Activated CD8-positive, alpha-beta memory T cell treated with anti-CD3 and anti-CD28 coated beads for 36 hours (primary cell): ENCODE data around the gene TAF11L11. TPM values are rescaled to one million over a fixed set of nuclear protein-coding genes. Genes with fewer than 3 reads are reported as not detected.
"Not testable (repeated sequence)": the region's sequence is repeated elsewhere in the genome, so short reads cannot be mapped to it uniquely, and the experiment has no call there.

ENCODE experiments used
- CTCF ChIA-PET: fragments of 350-600 bp; sonication (Branson Sonifier 250); formaldehyde crosslinking; loops from one replicate; lab custom pipeline; 2021; ENCODE audit warnings: antibody characterized with exemption; lab: Charles Lee
- POLR2A ChIA-PET: fragments of 350-600 bp; sonication (Branson Sonifier 250); formaldehyde crosslinking; loops from one replicate; lab custom pipeline; 2021; ENCODE audit warnings: antibody characterized with exemption; lab: Charles Lee
- total RNA-seq, 2 experiments: library from RNA; stranded (reverse); gene quantifications; one replicate each; pipeline ENCODE4 v1.2.3, GENCODE V29; 2021

The TAF11L11 gene
- not detected for total RNA-seq

DNA sequence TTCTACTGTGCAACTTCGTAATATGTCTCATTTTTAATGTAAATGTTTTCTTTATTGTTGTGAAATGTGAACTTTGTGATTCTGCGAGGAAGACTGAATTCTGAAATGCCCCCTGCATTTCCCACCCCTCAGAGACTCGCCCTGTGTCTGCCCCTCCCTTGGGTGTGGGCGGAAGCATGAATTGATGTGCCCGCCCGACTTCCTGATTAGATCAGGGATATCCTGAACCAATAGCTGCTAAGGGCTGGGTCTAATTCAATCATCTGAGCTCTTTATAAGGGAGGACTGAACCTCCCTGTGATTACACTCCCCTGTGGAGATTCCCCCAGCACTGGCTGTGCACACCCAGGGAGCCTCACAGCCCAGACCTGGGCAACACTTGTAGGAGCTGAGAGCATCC lies at the start of gene TAF11L11:
Gene TAF11L11, plus strand, starts transcription at position 304 of the 400 bp plus-strand sequence.
- CTCF ChIA-PET, POLR2A ChIA-PET: not testable (repeated sequence)

DNA sequence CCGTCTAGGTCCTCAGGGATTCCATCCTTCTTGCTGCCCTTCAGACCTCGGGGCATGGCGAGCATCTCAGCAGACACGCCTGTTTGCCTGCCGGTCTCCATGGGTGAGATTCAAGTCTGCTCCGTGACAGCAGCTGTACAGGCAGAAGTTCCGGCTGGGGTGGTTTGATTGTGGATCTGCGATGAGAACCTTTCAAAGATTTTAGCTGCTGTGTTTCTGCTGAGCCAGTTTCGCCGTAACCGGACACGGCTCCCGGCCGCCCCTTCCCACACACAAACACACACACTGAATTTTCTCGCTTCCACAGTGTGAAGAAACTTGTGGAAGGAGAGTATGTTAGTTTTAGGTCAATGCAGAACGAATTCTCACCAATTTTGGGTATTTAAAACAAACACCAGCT lies 18.3 kb upstream of the TAF11L11 start, which contains the start of gene TAF11L7:
Gene TAF11L7, minus strand, starts transcription at position 101 of the 400 bp plus-strand sequence.
- POLR2A ChIA-PET, CTCF ChIA-PET: not testable (repeated sequence)

DNA sequence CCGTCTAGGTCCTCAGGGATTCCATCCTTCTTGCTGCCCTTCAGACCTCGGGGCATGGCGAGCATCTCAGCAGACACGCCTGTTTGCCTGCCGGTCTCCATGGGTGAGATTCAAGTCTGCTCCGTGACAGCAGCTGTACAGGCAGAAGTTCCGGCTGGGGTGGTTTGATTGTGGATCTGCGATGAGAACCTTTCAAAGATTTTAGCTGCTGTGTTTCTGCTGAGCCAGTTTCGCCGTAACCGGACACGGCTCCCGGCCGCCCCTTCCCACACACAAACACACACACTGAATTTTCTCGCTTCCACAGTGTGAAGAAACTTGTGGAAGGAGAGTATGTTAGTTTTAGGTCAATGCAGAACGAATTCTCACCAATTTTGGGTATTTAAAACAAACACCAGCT lies 13.1 kb upstream of the TAF11L11 start, which contains the start of gene TAF11L8:
Gene TAF11L8, minus strand, starts transcription at position 101 of the 400 bp plus-strand sequence.
- CTCF ChIA-PET, POLR2A ChIA-PET: not testable (repeated sequence)

DNA sequence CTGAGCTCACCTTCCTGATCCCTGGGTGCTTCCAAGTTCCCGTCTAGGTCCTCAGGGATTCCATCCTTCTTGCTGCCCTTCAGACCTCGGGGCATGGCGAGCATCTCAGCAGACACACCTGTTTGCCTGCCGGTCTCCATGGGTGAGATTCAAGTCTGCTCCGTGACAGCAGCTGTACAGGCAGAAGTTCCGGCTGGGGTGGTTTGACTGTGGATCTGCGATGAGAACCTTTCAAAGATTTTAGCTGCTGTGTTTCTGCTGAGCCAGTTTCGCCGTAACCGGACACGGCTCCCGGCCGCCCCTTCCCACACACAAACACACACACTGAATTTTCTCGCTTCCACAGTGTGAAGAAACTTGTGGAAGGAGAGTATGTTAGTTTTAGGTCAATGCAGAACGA lies 9.7 kb upstream of the TAF11L11 start, which contains the start of gene TAF11L9:
Gene TAF11L9, minus strand, starts transcription at position 140 of the 400 bp plus-strand sequence.
- POLR2A ChIA-PET, CTCF ChIA-PET: not testable (repeated sequence)

DNA sequence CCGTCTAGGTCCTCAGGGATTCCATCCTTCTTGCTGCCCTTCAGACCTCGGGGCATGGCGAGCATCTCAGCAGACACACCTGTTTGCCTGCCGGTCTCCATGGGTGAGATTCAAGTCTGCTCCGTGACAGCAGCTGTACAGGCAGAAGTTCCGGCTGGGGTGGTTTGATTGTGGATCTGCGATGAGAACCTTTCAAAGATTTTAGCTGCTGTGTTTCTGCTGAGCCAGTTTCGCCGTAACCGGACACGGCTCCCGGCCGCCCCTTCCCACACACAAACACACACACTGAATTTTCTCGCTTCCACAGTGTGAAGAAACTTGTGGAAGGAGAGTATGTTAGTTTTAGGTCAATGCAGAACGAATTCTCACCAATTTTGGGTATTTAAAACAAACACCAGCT lies 6.3 kb upstream of the TAF11L11 start, which contains the start of gene TAF11L10:
Gene TAF11L10, minus strand, starts transcription at position 101 of the 400 bp plus-strand sequence.
- POLR2A ChIA-PET, CTCF ChIA-PET: not testable (repeated sequence)

DNA sequence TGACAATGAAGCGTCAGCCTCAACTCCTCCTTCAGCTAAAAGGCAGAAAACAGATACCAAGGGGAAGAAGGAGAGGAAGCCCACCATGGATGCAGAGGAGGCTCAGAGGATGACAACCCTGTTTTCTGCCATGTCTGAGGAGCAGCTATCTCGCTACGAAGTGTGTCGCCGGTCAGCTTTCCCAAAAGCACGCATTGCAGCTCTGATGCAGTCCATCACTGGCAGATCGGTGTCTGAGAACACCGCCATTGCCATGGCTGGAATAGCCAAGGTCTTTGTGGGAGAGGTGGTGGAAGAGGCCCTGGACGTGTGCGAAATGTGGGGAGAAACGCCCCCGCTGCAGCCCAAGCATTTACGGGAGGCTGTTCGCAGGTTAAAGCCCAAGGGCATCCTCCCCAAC lies 968 bp downstream of the TAF11L11 start:
- POLR2A ChIA-PET: no interaction called here
- CTCF ChIA-PET: no interaction called here

DNA sequence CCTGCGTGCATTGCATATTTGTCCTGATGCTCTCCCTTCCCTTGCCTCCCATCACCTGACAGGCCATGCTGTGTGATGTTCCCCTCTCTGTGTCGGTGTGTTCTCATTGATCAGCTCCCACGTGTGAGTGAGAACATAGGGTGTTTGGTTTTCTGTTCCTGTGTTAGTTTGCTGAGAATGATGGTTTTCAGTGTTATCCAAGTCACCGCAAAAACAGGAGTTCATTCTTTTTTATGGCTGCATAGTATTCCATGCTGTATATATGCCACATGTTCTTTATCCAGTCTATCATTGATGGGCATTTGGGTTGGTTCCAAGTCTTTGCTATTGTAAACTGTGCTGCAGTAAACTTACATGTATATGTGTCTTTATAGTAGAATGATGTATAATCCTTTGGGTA lies 3.5 kb downstream of the TAF11L11 start:
- CTCF ChIA-PET, POLR2A ChIA-PET: not testable (repeated sequence)

DNA sequence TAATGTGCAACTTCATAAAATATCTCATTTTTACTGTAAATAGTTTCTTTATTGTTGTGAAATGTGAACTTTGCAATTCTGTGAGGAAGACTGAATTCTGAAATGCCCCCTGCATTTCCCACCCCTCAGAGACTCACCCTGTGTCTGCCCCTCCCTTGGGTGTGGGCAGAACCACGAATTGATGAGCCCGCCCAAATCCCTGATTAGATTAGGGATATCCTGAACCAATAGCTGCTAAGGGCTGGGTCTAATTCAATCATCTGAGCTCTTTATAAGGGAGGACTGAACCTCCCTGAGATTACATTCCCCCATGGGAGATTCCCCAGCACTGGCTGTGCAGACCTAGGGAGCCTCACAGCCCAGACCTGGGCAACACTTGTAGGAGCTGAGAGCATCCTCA lies 6.1 kb downstream of the TAF11L11 start, which contains the start of gene TAF11L12:
Gene TAF11L12, plus strand, starts transcription at position 301 of the 400 bp plus-strand sequence.
- POLR2A ChIA-PET, CTCF ChIA-PET: not testable (repeated sequence)

DNA sequence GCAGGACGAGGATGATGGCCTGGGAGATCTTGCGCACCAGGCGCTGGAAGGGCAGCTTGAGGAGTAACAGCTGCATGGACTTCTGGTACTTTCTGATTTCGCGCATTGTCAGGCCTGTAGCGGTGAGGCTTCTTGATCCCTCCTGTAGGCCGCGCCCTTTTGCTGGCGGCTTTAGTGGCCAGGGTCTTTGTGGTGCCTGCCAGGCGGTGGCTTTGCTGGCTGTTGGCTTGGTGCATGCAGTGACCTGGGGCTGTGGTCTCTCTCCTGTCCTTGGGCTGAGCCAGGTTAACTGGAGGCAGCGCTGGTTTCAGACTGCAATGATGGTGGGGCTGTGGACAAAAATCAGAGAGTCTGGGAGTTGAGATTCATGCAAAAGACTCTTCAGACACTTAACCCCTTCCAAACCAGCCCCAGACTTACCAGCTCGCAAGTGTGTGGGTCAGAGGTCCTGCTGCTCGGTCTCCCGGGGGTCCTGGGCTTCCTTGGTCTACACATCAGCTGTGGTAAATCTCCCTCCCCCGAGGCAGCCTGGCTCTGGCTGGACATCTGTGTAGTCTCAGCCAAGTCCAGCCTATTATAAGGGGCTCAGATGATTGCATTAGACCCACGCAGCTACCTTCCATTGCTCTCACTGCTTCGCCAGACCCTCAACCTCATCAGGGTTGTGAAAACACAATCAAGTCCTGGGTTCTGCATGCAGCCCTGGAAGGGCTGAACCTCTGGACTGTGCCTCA lies 11.1 kb downstream of the TAF11L11 start:
- CTCF ChIA-PET: no interaction called here

DNA sequence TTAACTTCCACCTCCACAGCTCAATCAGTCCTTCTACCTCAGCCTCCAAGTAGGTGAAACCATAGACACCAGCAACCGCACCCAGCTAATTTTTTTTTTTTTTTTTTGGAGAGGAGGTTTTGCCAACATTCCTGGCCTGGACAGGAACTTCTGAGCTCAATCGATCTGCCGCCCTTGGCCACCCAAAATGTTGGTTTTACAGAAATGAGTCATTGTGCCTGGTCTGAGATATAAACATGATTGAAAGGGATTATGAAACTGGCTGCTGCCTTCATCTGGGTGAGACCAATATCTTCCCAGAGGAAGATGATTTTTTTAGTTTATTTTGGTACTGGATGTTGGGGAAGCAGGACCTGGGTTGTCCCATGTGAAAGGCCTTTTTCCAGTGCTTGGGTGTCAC lies 15.4 kb downstream of the TAF11L11 start:
- ChIA-PET CTCF (no interaction called here), POLR2A (no interaction called here)

More for the DNA sequence above, 11.1 kb downstream of the TAF11L11 start:
- POLR2A ChIA-PET: no interaction called here

DNA sequence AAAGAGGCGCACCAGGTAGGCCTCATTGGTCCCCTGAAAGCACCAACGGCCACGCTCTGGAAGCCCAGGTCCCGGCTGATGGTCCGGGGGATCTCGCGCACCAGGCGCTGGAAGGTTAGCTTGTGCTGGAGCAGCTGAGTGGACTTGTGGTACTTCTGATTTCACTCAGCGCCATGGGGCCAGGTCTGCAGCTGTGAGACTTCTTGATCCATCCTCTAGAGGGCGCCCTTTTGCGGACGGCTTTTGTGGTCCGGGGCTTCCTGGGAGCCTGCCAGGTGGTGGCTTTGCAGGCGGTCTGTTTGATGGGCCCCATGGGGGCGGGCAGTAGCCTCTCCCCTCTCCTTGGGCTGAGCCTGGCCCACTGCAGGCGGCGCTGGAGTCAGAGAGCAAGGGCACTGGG lies 16.6 kb downstream of the TAF11L11 start:
- ChIA-PET POLR2A (no interaction called here), CTCF (no interaction called here)

DNA sequence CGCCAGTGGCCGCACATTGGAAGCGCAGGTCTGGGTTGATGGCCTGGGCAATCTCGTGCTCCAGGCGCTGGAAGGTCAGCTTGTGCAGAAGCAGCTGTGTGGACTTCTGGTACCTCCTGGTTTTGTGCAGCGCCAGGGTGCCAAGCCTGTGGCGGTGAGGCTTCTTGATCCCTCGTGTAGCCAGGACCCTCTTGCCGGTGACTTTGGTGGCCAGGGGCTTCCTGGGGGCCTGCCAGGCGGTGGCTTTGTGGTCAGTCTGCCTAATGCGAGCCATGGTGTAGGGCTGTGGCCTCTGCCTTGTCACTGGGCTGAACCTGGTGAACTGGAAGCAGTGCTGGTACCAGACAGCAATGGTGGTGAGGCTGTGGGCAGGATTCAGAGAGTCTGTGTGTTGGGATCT lies 21.7 kb downstream of the TAF11L11 start:
- ChIA-PET POLR2A (no interaction called here), CTCF (no interaction called here)

DNA sequence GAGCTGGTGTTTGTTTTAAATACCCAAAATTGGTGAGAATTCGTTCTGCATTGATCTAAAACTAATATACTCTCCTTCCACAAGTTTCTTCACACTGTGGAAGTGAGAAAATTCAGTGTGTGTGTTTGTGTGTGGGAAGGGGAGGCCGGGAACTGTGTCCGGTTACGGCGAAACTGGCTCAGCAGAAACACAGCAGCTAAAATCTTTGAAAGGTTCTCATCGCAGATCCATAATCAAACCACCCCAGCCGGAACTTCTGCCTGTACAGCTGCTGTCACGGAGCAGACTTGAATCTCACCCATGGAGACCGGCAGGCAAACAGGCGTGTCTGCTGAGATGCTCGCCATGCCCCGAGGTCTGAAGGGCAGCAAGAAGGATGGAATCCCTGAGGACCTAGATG lies 27.8 kb downstream of the TAF11L11 start, which contains the start of gene TAF11L13:
Gene TAF11L13, plus strand, starts transcription at position 301 of the 400 bp plus-strand sequence.
- POLR2A ChIA-PET, CTCF ChIA-PET: not testable (repeated sequence)

DNA sequence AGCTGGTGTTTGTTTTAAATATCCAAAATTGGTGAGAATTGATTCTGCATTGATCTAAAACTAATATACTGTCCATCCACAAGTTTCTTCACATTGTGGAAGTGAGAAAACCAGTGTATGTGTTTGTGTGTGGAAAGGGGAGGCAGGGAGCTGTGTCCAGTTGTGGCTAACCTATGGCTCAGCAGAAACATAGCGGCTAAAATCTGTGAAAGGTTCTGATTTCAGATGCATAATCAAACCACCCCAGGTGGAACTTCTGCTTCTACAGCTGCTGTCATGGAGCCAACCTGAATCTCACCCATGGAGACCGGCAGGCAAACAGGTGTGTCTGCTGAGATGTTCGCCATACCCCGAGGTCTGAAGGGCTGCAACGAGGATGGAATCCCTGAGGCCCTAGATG lies 30.2 kb downstream of the TAF11L11 start, which contains the start of gene TAF11L14:
Gene TAF11L14, plus strand, starts transcription at position 301 of the 400 bp plus-strand sequence.
- CTCF ChIA-PET: no interaction called here

DNA sequence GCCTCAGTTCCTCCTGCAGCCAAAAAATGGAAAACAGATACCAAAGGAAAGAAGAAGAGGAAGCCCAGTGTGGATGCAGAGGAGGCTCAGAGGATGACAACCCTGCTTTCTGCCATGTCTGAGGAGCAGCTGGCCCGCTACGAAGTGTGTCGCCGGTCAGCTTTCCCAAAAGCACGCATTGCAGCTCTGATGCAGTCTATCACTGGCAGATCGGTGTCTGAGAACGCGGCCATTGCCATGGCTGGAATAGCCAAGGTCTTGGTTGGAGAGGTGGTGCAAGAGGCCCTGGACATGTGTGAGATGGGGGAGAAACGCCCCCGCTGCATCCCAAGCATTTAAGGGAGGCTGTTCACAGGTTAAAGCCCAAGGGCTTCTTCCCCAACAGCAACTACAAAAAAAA lies 45.2 kb downstream of the TAF11L11 start:
- CTCF ChIA-PET, POLR2A ChIA-PET: not testable (repeated sequence)

More for the DNA sequence above, 30.2 kb downstream of the TAF11L11 start, which contains the start of gene TAF11L14:
- POLR2A ChIA-PET: no interaction called here

DNA sequence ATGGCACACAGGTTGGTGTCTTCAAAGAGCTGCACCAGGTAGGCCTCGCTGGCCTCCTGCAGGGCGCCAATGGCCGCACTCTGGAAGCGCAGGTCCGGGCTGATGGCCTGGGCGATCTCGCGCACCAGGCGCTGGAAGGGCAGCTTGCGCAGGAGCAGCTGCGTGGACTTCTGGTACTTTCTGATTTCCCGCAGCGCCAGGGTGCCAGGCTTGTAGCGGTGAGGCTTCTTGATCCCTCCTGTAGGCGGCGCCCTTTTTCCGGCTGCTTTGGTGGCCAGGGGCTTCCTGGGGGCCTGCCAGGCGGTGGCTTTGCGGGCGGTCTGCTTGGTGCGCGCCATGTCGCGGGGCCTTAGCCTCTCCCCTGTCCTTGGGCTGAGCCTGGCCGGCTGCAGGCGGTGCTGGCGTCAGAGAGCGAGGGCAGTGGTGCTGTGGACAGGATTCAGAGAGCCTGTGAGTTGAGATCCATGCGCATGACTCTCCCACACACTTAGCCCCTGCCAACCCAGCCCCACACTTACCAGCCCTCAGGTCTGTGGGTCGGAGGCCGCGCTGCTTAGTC lies 51.3 kb downstream of the TAF11L11 start:
- CTCF ChIA-PET: not testable (repeated sequence)

More for the DNA sequence above, 51.3 kb downstream of the TAF11L11 start:
- POLR2A ChIA-PET: not testable (repeated sequence)

Other genes with a start within 250 kb of the TAF11L11 start
- not detected for gene TAF11L2, start 106.0 kb upstream of the TAF11L11 start, total RNA-seq
- gene TAF11L3, start 85.8 kb upstream of the TAF11L11 start, total RNA-seq: not detected
- gene TAF11L4, start 82.4 kb upstream of the TAF11L11 start, total RNA-seq: not detected
- not detected for gene TAF11L5, start 78.9 kb upstream of the TAF11L11 start, total RNA-seq
- not detected for gene TAF11L6, start 75.5 kb upstream of the TAF11L11 start, total RNA-seq
- not detected for gene TAF11L7, start 18.4 kb upstream of the TAF11L11 start, total RNA-seq
- not detected for gene TAF11L8, start 13.2 kb upstream of the TAF11L11 start, total RNA-seq
- not detected for gene TAF11L9, start 9.8 kb upstream of the TAF11L11 start, total RNA-seq
- gene TAF11L10, start 6.4 kb upstream of the TAF11L11 start, total RNA-seq: not detected
- gene TAF11L12, start 6.2 kb downstream of the TAF11L11 start, total RNA-seq: not detected
- gene TAF11L13, start 27.9 kb downstream of the TAF11L11 start, total RNA-seq: not detected
- not detected for gene TAF11L14, start 30.3 kb downstream of the TAF11L11 start, total RNA-seq